HCT116 (cell line): Measurements from ENCODE around the gene VSNL1. TPM values are rescaled to one million over a fixed set of nuclear protein-coding genes. Genes with fewer than 3 reads are reported as not detected.

Experiments
- ATAC-seq: fragments of 200-7000 bp; cut with Tn5 transposase; 2 replicates; pipeline ENCODE4 v1.9.1; 2020; ENCODE audit warnings: mild to moderate bottlenecking, moderate library complexity
- BruUV-seq: library from RNA; stranded (reverse); fragments of 400-500 nt; replicated peaks from 2 replicates; lab custom pipeline; 2021; lab: Mats Ljungman, UMichigan
- CTCF ChIA-PET: fragments of 300-600 bp; sonication (Branson Sonifier 250); formaldehyde crosslinking; loops from one replicate; lab custom pipeline; 2021; ENCODE audit warnings: antibody characterized with exemption; lab: Charles Lee
- POLR2A ChIA-PET: fragments of 300-600, 350-600 bp; sonication (Branson Sonifier 250); formaldehyde crosslinking; loops from one replicate; lab custom pipeline; 2021; ENCODE audit warnings: antibody characterized with exemption; lab: Charles Lee
- RAD21 ChIA-PET, 2 experiments: fragments of 300-600 bp; sonication (Branson Sonifier 250); formaldehyde crosslinking; loops; one replicate each; lab custom pipeline; 2023; ENCODE audit warnings: low total read pairs in 2 of 2; ENCODE audit not compliant: uncharacterized antibody in 2 of 2, unreplicated experiment in 2 of 2, low non-redundant PET in 1 of 2; lab: Charles Lee
- DNase-seq: peaks from one replicate; pipeline ENCODE4 v3.0.0-alpha.2; 2010; ENCODE audit warnings: low read depth, low spot score
- H2AFZ ChIP-seq: fragments of 200-600 bp; shearing (Covaris generic), sonication (generic); 2 replicates; pipeline ENCODE4 v1.6.1; 2017; ENCODE audit warnings: low read depth, mixed run types, mixed read lengths, antibody characterized with exemption, low read length; ENCODE audit not compliant: poor library complexity, severe bottlenecking
- H3K27ac ChIP-seq: 2 replicates; pipeline ENCODE4 v1.5.1; 2012; ENCODE audit warnings: low read depth, low read length
- H3K27me3 ChIP-seq: fragments of 200-600 bp; sonication (generic); 2 replicates; pipeline ENCODE4 v1.6.1; 2016; ENCODE audit warnings: mixed run types, low read length, mixed read lengths; ENCODE audit not compliant: insufficient read depth
- H3K36me3 ChIP-seq, 2 experiments: fragments of 200-500 bp in 1 of 2; fragments of 200-600 bp in 1 of 2; sonication (Bioruptor generic) in 1 of 2; sonication (generic) in 1 of 2; 2 replicates each; pipeline versions ENCODE4 v1.5.1 to v1.6.1; 2014 to 2016; ENCODE audit warnings: low read length in 2 of 2, inconsistent platforms in 1 of 2, mixed read lengths in 1 of 2, mixed run types in 1 of 2; ENCODE audit not compliant: insufficient read depth in 2 of 2, control insufficient read depth in 1 of 2
- H3K4me1 ChIP-seq, 2 experiments: fragments of 200-600 bp in 1 of 2; sonication (generic) in 1 of 2; 2 replicates each; pipeline versions ENCODE4 v1.5.1 to v1.6.1; 2012 to 2017; ENCODE audit warnings: low read length in 2 of 2, inconsistent platforms in 1 of 2, mild to moderate bottlenecking in 1 of 2, mixed read lengths in 1 of 2, mixed run types in 1 of 2, moderate library complexity in 1 of 2; ENCODE audit not compliant: insufficient read depth in 2 of 2, control insufficient read depth in 1 of 2
- H3K4me2 ChIP-seq: fragments of 200-600 bp; sonication (generic); 2 replicates; pipeline ENCODE4 v1.6.1; 2017; ENCODE audit warnings: mixed run types, low read length, mixed read lengths
- H3K4me3 ChIP-seq, 2 experiments: fragments of 200-600 bp in 1 of 2; sonication (generic) in 1 of 2; replicated peaks in 1 of 2; 2 replicates each; pipeline ENCODE4 v1.5.1; 2011 to 2016; ENCODE audit warnings: low read length in 2 of 2, control low read depth in 1 of 2, low read depth in 1 of 2, mild to moderate bottlenecking in 1 of 2, mixed read lengths in 1 of 2, mixed run types in 1 of 2
- H3K79me2 ChIP-seq: fragments of 200-600 bp; sonication (generic); 2 replicates; pipeline ENCODE4 v1.6.1; 2017; ENCODE audit warnings: mild to moderate bottlenecking, mixed run types, low read length, moderate library complexity, mixed read lengths; ENCODE audit not compliant: insufficient read depth
- H3K9ac ChIP-seq: fragments of 200-600 bp; sonication (generic); 2 replicates; pipeline ENCODE4 v1.6.1; 2016; ENCODE audit warnings: low read length, mixed read lengths
- H3K9me2 ChIP-seq: fragments of 200-600 bp; sonication (generic), shearing (Covaris generic); 2 replicates; pipeline ENCODE4 v1.6.1; 2017; ENCODE audit warnings: mixed run types, mild to moderate bottlenecking, moderate library complexity; ENCODE audit not compliant: insufficient read depth
- H3K9me3 ChIP-seq, 2 experiments: fragments of 200-500 bp in 1 of 2; fragments of 200-600 bp in 1 of 2; sonication (Bioruptor generic) in 1 of 2; sonication (generic) in 1 of 2; 2 replicates each; pipeline ENCODE4 v1.6.1; 2014 to 2017; ENCODE audit warnings: low read length in 2 of 2, mixed read lengths in 2 of 2, inconsistent platforms in 1 of 2, low read depth in 1 of 2, mild to moderate bottlenecking in 1 of 2, mixed run types in 1 of 2, moderate library complexity in 1 of 2; ENCODE audit not compliant: control insufficient read depth in 1 of 2, insufficient read depth in 1 of 2
- H4K20me1 ChIP-seq: fragments of 200-600 bp; sonication (generic), shearing (Covaris generic); 2 replicates; pipeline ENCODE4 v1.6.1; 2017; ENCODE audit warnings: mixed run types, mild to moderate bottlenecking, moderate library complexity; ENCODE audit not compliant: insufficient read depth
- CBX3 ChIP-seq: IDR thresholded peaks from 2 replicates; pipeline ENCODE4 v1.6.1; 2012; ENCODE audit warnings: low read depth
- CEBPB ChIP-seq: IDR thresholded peaks from 2 replicates; pipeline ENCODE4 v1.6.1; 2012; ENCODE audit warnings: low read depth
- ELF1 ChIP-seq: IDR thresholded peaks from 2 replicates; pipeline ENCODE4 v1.6.1; 2012; ENCODE audit warnings: low read depth, borderline replicate concordance
- EZH2 ChIP-seq: fragments of 200-600 bp; sonication (generic); IDR thresholded peaks from 2 replicates; pipeline ENCODE4 v1.6.1; 2017; ENCODE audit warnings: antibody characterized with exemption, mixed run types
- EZH2phosphoT487 ChIP-seq: fragments of 200-600 bp; IDR thresholded peaks from 2 replicates; pipeline ENCODE4 v1.6.1; 2018; ENCODE audit warnings: antibody characterized with exemption, borderline replicate concordance
- FOSL1 ChIP-seq: IDR thresholded peaks from 2 replicates; pipeline ENCODE4 v1.6.1; 2012; ENCODE audit warnings: low read depth
- JUND ChIP-seq: IDR thresholded peaks from 2 replicates; pipeline ENCODE4 v1.6.1; 2012
- POLR2AphosphoS5 ChIP-seq: IDR thresholded peaks from 2 replicates; pipeline ENCODE4 v1.6.1; 2011; ENCODE audit warnings: mild to moderate bottlenecking, low read depth, low read length, moderate library complexity
- RAD21 ChIP-seq: IDR thresholded peaks from 2 replicates; pipeline ENCODE4 v1.6.1; 2012; ENCODE audit warnings: low read depth, mild to moderate bottlenecking
- SIN3A ChIP-seq: IDR thresholded peaks from 2 replicates; pipeline ENCODE4 v1.6.1; 2012; ENCODE audit warnings: low read depth
- SP1 ChIP-seq: IDR thresholded peaks from 2 replicates; pipeline ENCODE4 v1.6.1; 2012; ENCODE audit warnings: low read depth
- SRF ChIP-seq: IDR thresholded peaks from 2 replicates; pipeline ENCODE4 v1.6.1; 2012; ENCODE audit warnings: low read depth
- TCF7L2 ChIP-seq: IDR thresholded peaks from 2 replicates; pipeline ENCODE4 v1.7.0; 2011; ENCODE audit warnings: borderline replicate concordance, inconsistent platforms; ENCODE audit not compliant: insufficient read depth, insufficient read length; ENCODE audit errors: extremely low read depth
- YY1 ChIP-seq: IDR thresholded peaks from 2 replicates; pipeline ENCODE4 v1.6.1; 2011; ENCODE audit warnings: low read length, low read depth, moderate library complexity, mild to moderate bottlenecking; ENCODE audit not compliant: insufficient replicate concordance; ENCODE audit errors: extremely low read depth
- ZFX ChIP-seq: fragments of 450-650 bp; IDR thresholded peaks from 2 replicates; pipeline ENCODE4 v1.6.1; 2017
- ZNF274 ChIP-seq: fragments of 200-500 bp; sonication (Bioruptor generic); IDR thresholded peaks from 2 replicates; pipeline ENCODE4 v1.6.1; 2014; ENCODE audit warnings: mild to moderate bottlenecking, low read depth, low read length, inconsistent platforms
- intact Hi-C: fragments of 100-400 bp; cut with micrococcal nuclease; formaldehyde crosslinking; loops from 2 replicates; pipeline ENCODE4 v1.10.0; 2022
- total RNA-seq: library from RNA; stranded (reverse); gene quantifications from one replicate; pipeline ENCODE4 v1.2.1, GENCODE V29; 2021; ENCODE audit not compliant: unreplicated experiment
- TF ChIP-seq, protein P1 (sequence below): IDR thresholded peaks from 2 replicates; pipeline ENCODE4 v1.6.1; 2012; ENCODE audit warnings: low read depth
- TF ChIP-seq, protein P2 (sequence below): IDR thresholded peaks from 2 replicates; pipeline ENCODE4 v1.6.1; 2011; ENCODE audit warnings: mild to moderate bottlenecking, low read length, moderate library complexity; ENCODE audit not compliant: insufficient replicate concordance; ENCODE audit errors: extremely low read depth
- TF ChIP-seq, protein P3 (sequence below): IDR thresholded peaks from 2 replicates; pipeline ENCODE4 v1.6.1; 2012
- TF ChIP-seq, protein P4 (sequence below): IDR thresholded peaks from 2 replicates; pipeline ENCODE4 v1.6.1; 2012

Gene VSNL1
- total RNA-seq, 1 experiment from 2014 or later, result 4.6 TPM

DNA sequence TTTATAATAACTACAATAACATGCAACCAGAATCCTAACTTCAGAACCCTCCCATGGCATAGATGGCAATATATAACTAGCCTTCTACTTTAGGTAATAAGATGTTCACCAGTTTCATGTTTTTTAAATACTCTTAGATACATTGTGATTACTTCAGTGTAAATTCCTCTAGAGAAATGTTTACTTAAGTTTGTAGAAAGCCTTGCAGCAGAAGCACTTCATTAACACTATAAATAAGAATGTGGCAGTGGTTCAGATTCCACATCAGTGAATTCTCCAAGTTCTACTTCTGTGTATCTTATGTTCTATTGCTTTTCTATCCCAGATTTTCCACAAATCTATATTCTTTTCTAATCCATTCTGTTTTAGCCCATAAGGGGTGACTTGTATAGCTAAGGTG lies 21.0 kb upstream of the VSNL1 start:
- ChIA-PET POLR2A (no interaction called here), CTCF (no interaction called here), RAD21 (no interaction called here)
- Histone ChIP-seq H4K20me1 (no peaks in the 10 kb centered on the region), H2AFZ (peak overlapping the region; percentile 95), H3K4me3 (no peak overlapping the region), H3K79me2 (no peaks in the 10 kb centered on the region), H3K9ac (no peak overlapping the region), H3K27ac (no peak overlapping the region), H3K27me3 (no peaks in the 10 kb centered on the region), H3K9me2 (no peaks in the 10 kb centered on the region), H3K4me1 (peaks cover 0 to 11% of the 10 kb centered on the region in 2 experiments; a peak in 3 of 4 replicates), H3K9me3 (no peaks in the 10 kb centered on the region), H3K36me3 (no peaks in the 10 kb centered on the region), H3K4me2 (no peak overlapping the region)
- intact Hi-C loops, result no loop called here
- no peak for DNase-seq
- no peak for TF ChIP-seq POLR2AphosphoS5
- TF ChIP-seq RAD21, result no peak
- TF ChIP-seq CEBPB, result no peak
- TF ChIP-seq FOSL1, result no peak
- no peak for TF ChIP-seq ZFX
- no peak for TF ChIP-seq ELF1
- no peak for TF ChIP-seq SIN3A
- TF ChIP-seq EZH2, result no peak
- TF ChIP-seq, protein P1, sequence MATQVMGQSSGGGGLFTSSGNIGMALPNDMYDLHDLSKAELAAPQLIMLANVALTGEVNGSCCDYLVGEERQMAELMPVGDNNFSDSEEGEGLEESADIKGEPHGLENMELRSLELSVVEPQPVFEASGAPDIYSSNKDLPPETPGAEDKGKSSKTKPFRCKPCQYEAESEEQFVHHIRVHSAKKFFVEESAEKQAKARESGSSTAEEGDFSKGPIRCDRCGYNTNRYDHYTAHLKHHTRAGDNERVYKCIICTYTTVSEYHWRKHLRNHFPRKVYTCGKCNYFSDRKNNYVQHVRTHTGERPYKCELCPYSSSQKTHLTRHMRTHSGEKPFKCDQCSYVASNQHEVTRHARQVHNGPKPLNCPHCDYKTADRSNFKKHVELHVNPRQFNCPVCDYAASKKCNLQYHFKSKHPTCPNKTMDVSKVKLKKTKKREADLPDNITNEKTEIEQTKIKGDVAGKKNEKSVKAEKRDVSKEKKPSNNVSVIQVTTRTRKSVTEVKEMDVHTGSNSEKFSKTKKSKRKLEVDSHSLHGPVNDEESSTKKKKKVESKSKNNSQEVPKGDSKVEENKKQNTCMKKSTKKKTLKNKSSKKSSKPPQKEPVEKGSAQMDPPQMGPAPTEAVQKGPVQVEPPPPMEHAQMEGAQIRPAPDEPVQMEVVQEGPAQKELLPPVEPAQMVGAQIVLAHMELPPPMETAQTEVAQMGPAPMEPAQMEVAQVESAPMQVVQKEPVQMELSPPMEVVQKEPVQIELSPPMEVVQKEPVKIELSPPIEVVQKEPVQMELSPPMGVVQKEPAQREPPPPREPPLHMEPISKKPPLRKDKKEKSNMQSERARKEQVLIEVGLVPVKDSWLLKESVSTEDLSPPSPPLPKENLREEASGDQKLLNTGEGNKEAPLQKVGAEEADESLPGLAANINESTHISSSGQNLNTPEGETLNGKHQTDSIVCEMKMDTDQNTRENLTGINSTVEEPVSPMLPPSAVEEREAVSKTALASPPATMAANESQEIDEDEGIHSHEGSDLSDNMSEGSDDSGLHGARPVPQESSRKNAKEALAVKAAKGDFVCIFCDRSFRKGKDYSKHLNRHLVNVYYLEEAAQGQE, result no peak
- no peak for TF ChIP-seq ZNF274
- no peak for TF ChIP-seq JUND
- TF ChIP-seq, protein P2, sequence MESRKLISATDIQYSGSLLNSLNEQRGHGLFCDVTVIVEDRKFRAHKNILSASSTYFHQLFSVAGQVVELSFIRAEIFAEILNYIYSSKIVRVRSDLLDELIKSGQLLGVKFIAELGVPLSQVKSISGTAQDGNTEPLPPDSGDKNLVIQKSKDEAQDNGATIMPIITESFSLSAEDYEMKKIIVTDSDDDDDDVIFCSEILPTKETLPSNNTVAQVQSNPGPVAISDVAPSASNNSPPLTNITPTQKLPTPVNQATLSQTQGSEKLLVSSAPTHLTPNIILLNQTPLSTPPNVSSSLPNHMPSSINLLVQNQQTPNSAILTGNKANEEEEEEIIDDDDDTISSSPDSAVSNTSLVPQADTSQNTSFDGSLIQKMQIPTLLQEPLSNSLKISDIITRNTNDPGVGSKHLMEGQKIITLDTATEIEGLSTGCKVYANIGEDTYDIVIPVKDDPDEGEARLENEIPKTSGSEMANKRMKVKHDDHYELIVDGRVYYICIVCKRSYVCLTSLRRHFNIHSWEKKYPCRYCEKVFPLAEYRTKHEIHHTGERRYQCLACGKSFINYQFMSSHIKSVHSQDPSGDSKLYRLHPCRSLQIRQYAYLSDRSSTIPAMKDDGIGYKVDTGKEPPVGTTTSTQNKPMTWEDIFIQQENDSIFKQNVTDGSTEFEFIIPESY, result no peak
- TF ChIP-seq, protein P3, sequence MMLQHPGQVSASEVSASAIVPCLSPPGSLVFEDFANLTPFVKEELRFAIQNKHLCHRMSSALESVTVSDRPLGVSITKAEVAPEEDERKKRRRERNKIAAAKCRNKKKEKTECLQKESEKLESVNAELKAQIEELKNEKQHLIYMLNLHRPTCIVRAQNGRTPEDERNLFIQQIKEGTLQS, result no peak
- TF ChIP-seq CBX3, result no peak
- TF ChIP-seq SRF, result no peak
- no peak for TF ChIP-seq SP1
- TF ChIP-seq, protein P4, sequence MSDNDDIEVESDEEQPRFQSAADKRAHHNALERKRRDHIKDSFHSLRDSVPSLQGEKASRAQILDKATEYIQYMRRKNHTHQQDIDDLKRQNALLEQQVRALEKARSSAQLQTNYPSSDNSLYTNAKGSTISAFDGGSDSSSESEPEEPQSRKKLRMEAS, result no peak
- TF ChIP-seq TCF7L2, result no peak
- no peak for TF ChIP-seq EZH2phosphoT487
- TF ChIP-seq YY1, result no peak
- no TSS peak for BruUV-seq
- no peak for ATAC-seq
